Activated B cell treated with CpG ODN at 0.5 μM for 24 hours (primary cell): ENCODE measurements around the gene CFDP1. TPM values are rescaled to one million over a fixed set of nuclear protein-coding genes. Genes with fewer than 3 reads are reported as not detected.

Experiments
- ATAC-seq: fragments of 200-7000 bp; cut with Tn5 transposase; one replicate; pipeline ENCODE4 v1.10.0; 2021; ENCODE audit warnings: low read depth, mild to moderate bottlenecking, moderate library complexity
- CTCF ChIA-PET: fragments of 350-600 bp; sonication (Branson Sonifier 250); formaldehyde crosslinking; loops from one replicate; lab custom pipeline; 2021; ENCODE audit warnings: antibody characterized with exemption; lab: Charles Lee
- POLR2A ChIA-PET: fragments of 350-600 bp; sonication (Branson Sonifier 250); formaldehyde crosslinking; loops from one replicate; lab custom pipeline; 2021; ENCODE audit warnings: antibody characterized with exemption; lab: Charles Lee
- DNase-seq: peaks from one replicate; pipeline ENCODE4 v3.0.0; 2022
- H3K27ac Mint-ChIP-seq: one replicate; pipeline ENCODE4 v1.8.0; 2020; ENCODE audit warnings: mixed read lengths
- H3K27me3 Mint-ChIP-seq: one replicate; pipeline ENCODE4 v1.8.0; 2021; ENCODE audit warnings: mixed read lengths
- H3K36me3 Mint-ChIP-seq: one replicate; pipeline ENCODE4 v1.8.0; 2021; ENCODE audit warnings: low read depth, mixed read lengths
- H3K4me1 Mint-ChIP-seq: one replicate; pipeline ENCODE4 v1.8.0; 2021; ENCODE audit warnings: mixed read lengths
- H3K4me3 Mint-ChIP-seq: one replicate; pipeline ENCODE4 v1.8.0; 2020; ENCODE audit warnings: mild to moderate bottlenecking, mixed read lengths
- H3K9me3 Mint-ChIP-seq: one replicate; pipeline ENCODE4 v1.8.0; 2020; ENCODE audit warnings: mixed read lengths
- intact Hi-C: fragments of 100-400 bp; cut with micrococcal nuclease; formaldehyde crosslinking; loops from one replicate; pipeline ENCODE4 v1.15.1; 2024
- total RNA-seq: library from RNA; stranded (reverse); gene quantifications from 2 replicates; pipeline ENCODE4 v1.2.3, GENCODE V29; 2022
- TF ChIP-seq, protein P1 (sequence below): fragments of 200-600 bp; IDR thresholded peaks from one replicate; pipeline ENCODE4 v1.8.0; 2022; ENCODE audit warnings: antibody characterized with exemption, mild to moderate bottlenecking

Gene CFDP1
- total RNA-seq, 1 donor from 2014 or later: 32.0 TPM

- no peak overlapping the region for H3K27ac Mint-ChIP-seq
- POLR2A ChIA-PET: no interaction called here
- ATAC-seq (no peak), DNase-seq (no peak)
- no peaks in the 10 kb centered on the region for H3K9me3 Mint-ChIP-seq
- H3K36me3 Mint-ChIP-seq: peaks cover 33% of the 10 kb centered on the region
- CTCF ChIA-PET: interaction anchor here (0.9 kb wide), 1 partner anchor 10 kb away, joined by 5 read pairs; no protein-coding TSS in a partner anchor
- intact Hi-C loops: no loop called here
- no peak overlapping the region for H3K4me3 Mint-ChIP-seq
- H3K27me3 Mint-ChIP-seq: no peaks in the 10 kb centered on the region
- TF ChIP-seq, protein P1, sequence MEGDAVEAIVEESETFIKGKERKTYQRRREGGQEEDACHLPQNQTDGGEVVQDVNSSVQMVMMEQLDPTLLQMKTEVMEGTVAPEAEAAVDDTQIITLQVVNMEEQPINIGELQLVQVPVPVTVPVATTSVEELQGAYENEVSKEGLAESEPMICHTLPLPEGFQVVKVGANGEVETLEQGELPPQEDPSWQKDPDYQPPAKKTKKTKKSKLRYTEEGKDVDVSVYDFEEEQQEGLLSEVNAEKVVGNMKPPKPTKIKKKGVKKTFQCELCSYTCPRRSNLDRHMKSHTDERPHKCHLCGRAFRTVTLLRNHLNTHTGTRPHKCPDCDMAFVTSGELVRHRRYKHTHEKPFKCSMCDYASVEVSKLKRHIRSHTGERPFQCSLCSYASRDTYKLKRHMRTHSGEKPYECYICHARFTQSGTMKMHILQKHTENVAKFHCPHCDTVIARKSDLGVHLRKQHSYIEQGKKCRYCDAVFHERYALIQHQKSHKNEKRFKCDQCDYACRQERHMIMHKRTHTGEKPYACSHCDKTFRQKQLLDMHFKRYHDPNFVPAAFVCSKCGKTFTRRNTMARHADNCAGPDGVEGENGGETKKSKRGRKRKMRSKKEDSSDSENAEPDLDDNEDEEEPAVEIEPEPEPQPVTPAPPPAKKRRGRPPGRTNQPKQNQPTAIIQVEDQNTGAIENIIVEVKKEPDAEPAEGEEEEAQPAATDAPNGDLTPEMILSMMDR: no peak
- peaks cover 33% of the 10 kb centered on the region for H3K4me1 Mint-ChIP-seq
Measured at GRCh38 chr16:75455677-75456076, 22.4 kb upstream of the CFDP1 start.

GRCh38 chr16:75452464-75453190 lies 19.3 kb upstream of the CFDP1 start:
- TF ChIP-seq, protein P1: no peak
- ChIA-PET CTCF (no interaction called here), POLR2A (interaction anchor here (1.3 kb wide), 1 partner anchor 19 kb away, joined by 4 read pairs; the partner anchor contains the start of gene CFDP1)
- intact Hi-C loops: no loop called here
- Mint-ChIP-seq H3K27me3 (no peaks in the 10 kb centered on the region), H3K9me3 (no peaks in the 10 kb centered on the region), H3K4me3 (no peak overlapping the region), H3K4me1 (peaks cover 16% of the 10 kb centered on the region), H3K27ac (no peak overlapping the region), H3K36me3 (peaks cover 40% of the 10 kb centered on the region)
- ATAC-seq (no peak), DNase-seq (no peak)

DNA sequence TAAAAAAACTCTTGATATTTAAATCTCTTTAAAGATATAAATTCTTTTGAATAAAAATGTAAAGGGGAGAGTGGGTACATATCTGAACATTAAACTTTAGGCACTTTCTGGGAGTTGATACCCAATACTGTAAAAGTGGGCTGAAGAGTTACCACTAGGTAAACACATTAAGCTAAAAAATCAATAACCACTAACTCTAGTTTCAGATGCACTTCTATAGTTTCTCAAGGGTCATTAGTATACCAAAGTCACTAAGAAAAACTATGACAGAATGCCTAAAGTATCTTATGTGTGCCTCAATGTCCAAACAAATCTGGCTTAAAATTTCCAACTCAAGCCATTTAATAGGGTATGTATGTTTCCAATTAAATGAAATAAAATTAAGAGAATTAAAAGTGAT lies 13.1 kb upstream of the CFDP1 start:
- no peak overlapping the region for H3K27ac Mint-ChIP-seq
- no peak for ATAC-seq
- H3K4me1 Mint-ChIP-seq: no peaks in the 10 kb centered on the region
- POLR2A ChIA-PET: no interaction called here
- no peak for DNase-seq
- H3K36me3 Mint-ChIP-seq: peaks cover 38% of the 10 kb centered on the region
- H3K27me3 Mint-ChIP-seq: no peaks in the 10 kb centered on the region
- TF ChIP-seq, protein P1: no peak
- no peaks in the 10 kb centered on the region for H3K9me3 Mint-ChIP-seq
- intact Hi-C loops: no loop called here
- H3K4me3 Mint-ChIP-seq: no peak overlapping the region
- CTCF ChIA-PET: no interaction called here

DNA sequence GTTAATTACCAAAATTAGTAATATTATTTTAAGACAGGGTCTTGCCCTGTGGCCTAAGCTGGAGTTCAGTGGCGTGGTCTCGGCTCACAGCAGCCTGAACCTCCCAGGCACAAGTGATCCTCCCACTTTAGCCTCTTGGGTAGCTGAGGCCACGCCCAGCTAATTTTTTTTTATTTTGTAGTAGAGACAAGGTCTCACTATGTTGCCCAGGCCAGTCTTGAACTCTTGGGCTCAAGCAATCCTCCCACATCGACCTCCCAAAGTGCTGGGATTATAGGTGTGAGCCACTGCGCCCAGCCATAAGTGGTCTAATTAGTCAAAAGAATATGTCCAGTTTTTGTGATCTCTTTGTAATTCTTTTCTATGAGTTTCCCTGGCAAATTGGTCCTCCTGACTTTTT lies 12.0 kb upstream of the CFDP1 start:
- TF ChIP-seq, protein P1: no peak
- no peak for ATAC-seq
- no peaks in the 10 kb centered on the region for H3K9me3 Mint-ChIP-seq
- H3K27ac Mint-ChIP-seq: no peak overlapping the region
- H3K4me3 Mint-ChIP-seq: no peak overlapping the region
- H3K36me3 Mint-ChIP-seq: peaks cover 27% of the 10 kb centered on the region
- ChIA-PET POLR2A (no interaction called here), CTCF (interaction anchor here (0.6 kb wide), 1 partner anchor 66 kb away, joined by 3 read pairs; no protein-coding TSS in a partner anchor)
- intact Hi-C loops: no loop called here
- H3K4me1 Mint-ChIP-seq: no peaks in the 10 kb centered on the region
- H3K27me3 Mint-ChIP-seq: no peaks in the 10 kb centered on the region
- no peak for DNase-seq

GRCh38 chr16:75443298-75443697 lies 10.0 kb upstream of the CFDP1 start:
- DNase-seq (no peak), ATAC-seq (no peak)
- POLR2A ChIA-PET: no interaction called here
- Mint-ChIP-seq H3K27ac (no peak overlapping the region), H3K9me3 (no peaks in the 10 kb centered on the region), H3K36me3 (peaks cover 18% of the 10 kb centered on the region), H3K4me1 (no peaks in the 10 kb centered on the region), H3K4me3 (no peak overlapping the region), H3K27me3 (no peaks in the 10 kb centered on the region)
- intact Hi-C loops: no loop called here
- TF ChIP-seq, protein P1: no peak
- CTCF ChIA-PET: no interaction called here
